Neural crest cell (in vitro differentiated cells): ENCODE data around the gene BCDIN3D. TPM values are rescaled to one million over a fixed set of nuclear protein-coding genes. Genes with fewer than 3 reads are reported as not detected.

Experiments used
- DNase-seq: peaks from one replicate; pipeline ENCODE4 v3.0.0; 2021; ENCODE audit warnings: low read depth, mixed read lengths, low spot score
- H3K27ac Mint-ChIP-seq: one replicate; pipeline ENCODE4 v1.8.0; 2021; ENCODE audit warnings: mild to moderate bottlenecking, mixed read lengths; ENCODE audit not compliant: unreplicated experiment
- H3K27me3 Mint-ChIP-seq: 2 replicates; pipeline ENCODE4 v1.8.0; 2021; ENCODE audit warnings: low read depth, mild to moderate bottlenecking, mixed read lengths
- H3K36me3 Mint-ChIP-seq: 2 replicates; pipeline ENCODE4 v1.8.0; 2021; ENCODE audit warnings: low read depth, mild to moderate bottlenecking, mixed read lengths
- H3K4me1 Mint-ChIP-seq: 2 replicates; pipeline ENCODE4 v1.8.0; 2021; ENCODE audit warnings: mixed read lengths
- H3K4me3 Mint-ChIP-seq: one replicate; pipeline ENCODE4 v1.8.0; 2021; ENCODE audit warnings: mild to moderate bottlenecking, mixed read lengths
- H3K9me3 Mint-ChIP-seq: 2 replicates; pipeline ENCODE4 v1.8.0; 2021; ENCODE audit warnings: mixed read lengths
- total RNA-seq: library from RNA; stranded (reverse); gene quantifications from 2 replicates; pipeline ENCODE4 v1.2.1, GENCODE V29; 2021
- TF ChIP-seq, protein P1 (sequence below): fragments of 200-600 bp; sonication (generic); conservative IDR thresholded peaks from 2 replicates; pipeline ENCODE4 v1.5.0; 2021; ENCODE audit warnings: antibody characterized with exemption, mild to moderate bottlenecking

BCDIN3D gene
- total RNA-seq, 1 donor from 2014 or later, result 7.9 TPM

DNA sequence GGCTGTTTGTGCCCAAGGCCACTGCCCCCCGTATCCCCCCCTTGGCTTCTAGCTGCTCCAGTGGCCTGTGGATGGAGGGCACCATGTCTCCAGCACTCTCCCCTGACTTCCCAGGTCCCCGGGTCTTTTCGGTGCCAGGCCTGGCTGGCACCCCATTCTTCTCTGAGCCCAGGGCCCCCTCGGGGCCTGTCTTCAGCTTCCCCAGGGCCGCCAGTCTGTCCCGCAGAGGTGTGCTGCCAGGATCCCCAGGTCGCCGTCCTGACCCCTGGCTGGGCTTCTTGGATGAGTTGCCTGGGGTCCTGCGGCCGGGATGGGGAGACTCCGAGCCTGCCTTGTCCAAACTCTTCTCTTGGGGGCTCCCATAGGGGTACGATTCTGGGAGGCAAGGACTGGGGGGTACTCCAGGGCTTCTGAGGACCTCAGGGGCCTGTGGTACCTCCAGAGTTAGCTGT lies 47.2 kb downstream of the BCDIN3D start:
- TF ChIP-seq, protein P1, sequence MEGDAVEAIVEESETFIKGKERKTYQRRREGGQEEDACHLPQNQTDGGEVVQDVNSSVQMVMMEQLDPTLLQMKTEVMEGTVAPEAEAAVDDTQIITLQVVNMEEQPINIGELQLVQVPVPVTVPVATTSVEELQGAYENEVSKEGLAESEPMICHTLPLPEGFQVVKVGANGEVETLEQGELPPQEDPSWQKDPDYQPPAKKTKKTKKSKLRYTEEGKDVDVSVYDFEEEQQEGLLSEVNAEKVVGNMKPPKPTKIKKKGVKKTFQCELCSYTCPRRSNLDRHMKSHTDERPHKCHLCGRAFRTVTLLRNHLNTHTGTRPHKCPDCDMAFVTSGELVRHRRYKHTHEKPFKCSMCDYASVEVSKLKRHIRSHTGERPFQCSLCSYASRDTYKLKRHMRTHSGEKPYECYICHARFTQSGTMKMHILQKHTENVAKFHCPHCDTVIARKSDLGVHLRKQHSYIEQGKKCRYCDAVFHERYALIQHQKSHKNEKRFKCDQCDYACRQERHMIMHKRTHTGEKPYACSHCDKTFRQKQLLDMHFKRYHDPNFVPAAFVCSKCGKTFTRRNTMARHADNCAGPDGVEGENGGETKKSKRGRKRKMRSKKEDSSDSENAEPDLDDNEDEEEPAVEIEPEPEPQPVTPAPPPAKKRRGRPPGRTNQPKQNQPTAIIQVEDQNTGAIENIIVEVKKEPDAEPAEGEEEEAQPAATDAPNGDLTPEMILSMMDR, result no peak
- H3K27me3 Mint-ChIP-seq, result no peaks in the 10 kb centered on the region
- no peaks in the 10 kb centered on the region for H3K9me3 Mint-ChIP-seq
- no peak for DNase-seq
- peaks cover 6% of the 10 kb centered on the region for H3K36me3 Mint-ChIP-seq
- no peak overlapping the region for H3K4me3 Mint-ChIP-seq
- H3K4me1 Mint-ChIP-seq, result peaks cover 4% of the 10 kb centered on the region
- no peak overlapping the region for H3K27ac Mint-ChIP-seq

DNA sequence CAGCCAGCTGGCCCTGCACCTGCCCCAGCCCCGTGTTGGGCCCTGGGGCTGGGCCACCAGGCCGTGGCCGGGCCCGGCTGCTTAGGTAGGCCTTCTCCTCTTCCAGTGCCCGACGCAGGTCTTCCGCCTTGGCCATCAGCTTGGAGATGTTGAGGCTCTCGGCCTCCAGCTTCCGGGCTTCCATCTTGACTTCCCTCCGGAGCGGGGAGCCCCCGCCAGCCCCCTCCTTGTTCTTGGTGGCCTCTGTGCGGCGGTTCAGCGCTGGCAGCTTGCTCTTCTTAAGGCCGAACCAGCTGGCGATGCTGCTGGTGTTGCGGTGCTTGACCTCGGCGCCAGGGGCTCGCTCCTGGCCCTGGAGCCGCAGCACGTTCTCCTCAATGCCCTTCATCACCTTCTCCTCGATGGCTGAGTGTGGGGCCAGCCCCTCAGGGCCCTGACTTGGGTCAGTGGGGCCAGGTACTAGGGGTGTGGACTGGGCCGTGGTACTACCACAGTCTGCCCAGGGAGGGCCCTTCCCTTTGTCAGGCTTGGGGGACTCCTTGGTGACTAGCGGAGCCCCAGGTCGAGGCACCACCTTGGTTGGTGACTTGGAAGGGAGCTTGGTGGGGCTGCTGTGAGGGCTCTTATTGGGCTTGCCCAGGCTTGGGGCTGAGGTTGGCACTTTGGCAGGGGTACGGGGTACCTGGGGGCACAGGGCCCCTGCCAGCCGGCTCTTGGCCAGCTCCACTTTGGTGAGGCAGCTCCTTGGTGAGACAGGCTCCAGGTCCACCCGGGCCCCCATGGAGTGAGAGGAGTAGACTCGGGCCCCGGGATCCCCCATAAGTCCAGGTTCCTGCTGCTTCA lies 47.9 kb downstream of the BCDIN3D start:
- peaks cover under 1% of the 10 kb centered on the region for H3K36me3 Mint-ChIP-seq
- no peak for DNase-seq
- no peak overlapping the region for H3K4me3 Mint-ChIP-seq
- H3K27ac Mint-ChIP-seq, result no peak overlapping the region
- H3K9me3 Mint-ChIP-seq, result no peaks in the 10 kb centered on the region
- H3K27me3 Mint-ChIP-seq, result no peaks in the 10 kb centered on the region
- TF ChIP-seq, protein P1, result no peak
- H3K4me1 Mint-ChIP-seq, result peaks cover 4% of the 10 kb centered on the region

DNA sequence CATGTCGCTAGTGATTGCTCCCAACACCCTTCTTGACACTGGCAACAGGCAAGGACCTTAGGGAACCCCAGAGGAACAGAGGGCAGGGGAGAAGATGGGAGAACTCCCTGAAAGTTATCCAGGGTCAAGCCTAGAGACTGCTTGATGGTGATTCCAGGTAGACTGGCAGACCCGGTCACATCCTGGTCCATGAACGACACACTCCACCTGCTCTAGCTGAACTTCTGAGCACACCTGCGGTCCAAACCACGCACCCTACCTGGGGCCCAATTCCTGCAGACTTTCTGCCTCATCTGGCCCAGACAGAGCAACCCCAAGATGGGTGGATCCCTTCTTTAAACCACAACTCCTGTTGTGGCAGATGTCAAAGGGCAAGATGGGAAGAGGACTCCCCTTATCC lies 48.9 kb downstream of the BCDIN3D start:
- H3K36me3 Mint-ChIP-seq, result no peaks in the 10 kb centered on the region
- no peaks in the 10 kb centered on the region for H3K27me3 Mint-ChIP-seq
- no peak overlapping the region for H3K27ac Mint-ChIP-seq
- TF ChIP-seq, protein P1, result no peak
- peaks cover 4% of the 10 kb centered on the region for H3K4me1 Mint-ChIP-seq
- H3K4me3 Mint-ChIP-seq, result no peak overlapping the region
- H3K9me3 Mint-ChIP-seq, result no peaks in the 10 kb centered on the region
- no peak for DNase-seq

DNA sequence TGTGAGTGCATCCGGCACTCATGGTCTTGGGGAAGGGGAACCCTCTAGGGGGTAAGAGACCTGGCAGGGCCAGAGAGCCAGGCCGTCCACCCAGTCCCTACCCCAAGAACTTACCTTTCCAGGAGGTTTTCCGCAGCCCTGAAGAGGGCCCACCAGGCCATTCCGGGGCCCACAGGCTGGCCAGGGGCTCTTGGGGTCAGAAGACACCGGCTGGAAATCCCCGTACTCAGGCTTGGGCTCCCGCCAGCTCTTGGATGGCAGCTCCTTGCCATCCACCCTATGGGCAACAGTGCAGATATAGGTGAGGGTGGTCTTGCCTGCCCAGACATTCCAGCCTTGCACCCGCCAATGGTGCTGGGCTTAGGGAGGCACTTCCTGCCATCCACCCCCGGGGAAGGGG lies 49.3 kb downstream of the BCDIN3D start:
- H3K4me3 Mint-ChIP-seq, result no peak overlapping the region
- H3K4me1 Mint-ChIP-seq, result peaks cover 4% of the 10 kb centered on the region
- H3K9me3 Mint-ChIP-seq, result no peaks in the 10 kb centered on the region
- H3K27ac Mint-ChIP-seq, result no peak overlapping the region
- DNase-seq, result no peak
- H3K27me3 Mint-ChIP-seq, result no peaks in the 10 kb centered on the region
- H3K36me3 Mint-ChIP-seq, result no peaks in the 10 kb centered on the region
- TF ChIP-seq, protein P1, result no peak

DNA sequence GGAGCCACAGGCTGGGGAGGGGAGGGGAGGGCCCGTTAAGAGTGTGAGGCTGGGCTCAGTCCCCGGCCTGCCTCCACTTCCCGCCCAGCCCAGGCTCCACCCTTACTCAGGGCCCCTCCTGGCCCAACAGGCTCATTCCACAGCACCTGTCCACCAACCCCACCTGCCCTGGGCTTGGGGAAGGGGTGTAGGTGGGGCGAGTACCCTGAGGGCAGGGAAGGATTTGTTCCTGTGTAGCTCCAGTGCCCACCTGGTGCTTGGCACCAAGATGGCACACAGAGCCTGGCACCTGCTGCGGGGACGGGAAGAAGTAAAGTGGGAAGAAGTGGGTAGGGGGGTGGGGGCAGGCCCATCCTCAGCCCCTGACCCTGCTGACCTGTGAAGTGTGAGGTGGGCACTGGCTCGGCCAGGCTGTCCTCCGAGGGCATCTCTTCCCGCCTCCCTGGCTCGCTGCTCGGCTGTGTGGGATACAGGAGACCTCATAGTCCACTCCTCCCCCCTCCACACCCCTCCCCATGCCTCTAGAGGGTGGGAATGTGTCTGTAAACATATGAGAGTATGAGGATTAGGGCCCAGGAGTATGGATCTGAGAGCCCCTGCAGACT lies 49.8 kb downstream of the BCDIN3D start:
- TF ChIP-seq, protein P1, result no peak
- Mint-ChIP-seq H3K9me3 (no peaks in the 10 kb centered on the region), H3K4me3 (no peak overlapping the region), H3K27me3 (no peaks in the 10 kb centered on the region), H3K4me1 (peaks cover 4% of the 10 kb centered on the region), H3K36me3 (no peaks in the 10 kb centered on the region), H3K27ac (no peak overlapping the region)
- no peak for DNase-seq
